Fibroblast of pulmonary artery (primary cell): ENCODE results near the gene IMPDH2.
"Not testable (repeated sequence)": the region's sequence is repeated elsewhere in the genome, so short reads cannot be mapped to it uniquely, and the experiment has no call there.

ENCODE experiments used
- DNase-seq: peaks from one replicate; pipeline ENCODE4 v3.0.0-alpha.2; 2010; ENCODE audit warnings: low read depth
- H3K4me3 ChIP-seq: replicated peaks from 2 replicates; pipeline ENCODE4 v1.5.1; 2011; ENCODE audit warnings: low read depth, mild to moderate bottlenecking, control low read depth, low read length, moderate library complexity
- TF ChIP-seq, protein P1 (sequence below): IDR thresholded peaks from 2 replicates; pipeline ENCODE4 v1.5.1; 2011; ENCODE audit warnings: mild to moderate bottlenecking, control low read depth, low read length, inconsistent platforms; ENCODE audit errors: missing control alignments

Gene IMPDH2

DNA sequence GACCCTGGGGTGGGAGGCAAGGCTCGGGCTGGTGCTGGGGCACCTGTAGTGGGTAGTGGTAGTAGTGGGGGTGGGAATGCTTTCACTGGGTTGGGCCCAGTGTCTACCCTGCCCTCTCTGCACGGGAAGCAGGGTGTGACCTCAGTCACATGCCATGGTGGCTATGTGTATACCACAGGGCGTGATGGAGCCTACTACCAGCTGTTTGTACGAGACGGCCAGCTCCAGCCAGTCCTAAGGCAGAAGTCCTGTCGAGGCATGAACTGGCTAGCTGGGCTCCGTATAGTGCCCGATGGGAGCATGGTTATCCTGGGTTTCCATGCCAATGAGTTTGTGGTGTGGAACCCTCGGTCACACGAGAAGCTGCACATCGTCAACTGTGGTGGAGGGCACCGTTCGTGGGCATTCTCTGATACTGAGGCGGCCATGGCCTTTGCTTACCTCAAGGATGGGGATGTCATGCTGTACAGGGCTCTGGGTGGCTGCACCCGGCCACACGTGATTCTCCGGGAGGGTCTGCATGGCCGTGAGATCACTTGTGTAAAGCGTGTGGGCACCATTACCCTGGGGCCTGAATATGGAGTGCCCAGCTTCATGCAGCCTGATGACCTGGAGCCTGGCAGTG, 16.0 kb downstream of the IMPDH2 start:
- TF ChIP-seq, protein P1, sequence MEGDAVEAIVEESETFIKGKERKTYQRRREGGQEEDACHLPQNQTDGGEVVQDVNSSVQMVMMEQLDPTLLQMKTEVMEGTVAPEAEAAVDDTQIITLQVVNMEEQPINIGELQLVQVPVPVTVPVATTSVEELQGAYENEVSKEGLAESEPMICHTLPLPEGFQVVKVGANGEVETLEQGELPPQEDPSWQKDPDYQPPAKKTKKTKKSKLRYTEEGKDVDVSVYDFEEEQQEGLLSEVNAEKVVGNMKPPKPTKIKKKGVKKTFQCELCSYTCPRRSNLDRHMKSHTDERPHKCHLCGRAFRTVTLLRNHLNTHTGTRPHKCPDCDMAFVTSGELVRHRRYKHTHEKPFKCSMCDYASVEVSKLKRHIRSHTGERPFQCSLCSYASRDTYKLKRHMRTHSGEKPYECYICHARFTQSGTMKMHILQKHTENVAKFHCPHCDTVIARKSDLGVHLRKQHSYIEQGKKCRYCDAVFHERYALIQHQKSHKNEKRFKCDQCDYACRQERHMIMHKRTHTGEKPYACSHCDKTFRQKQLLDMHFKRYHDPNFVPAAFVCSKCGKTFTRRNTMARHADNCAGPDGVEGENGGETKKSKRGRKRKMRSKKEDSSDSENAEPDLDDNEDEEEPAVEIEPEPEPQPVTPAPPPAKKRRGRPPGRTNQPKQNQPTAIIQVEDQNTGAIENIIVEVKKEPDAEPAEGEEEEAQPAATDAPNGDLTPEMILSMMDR, result no peak
- no peak for DNase-seq
- no peak overlapping the region for H3K4me3 ChIP-seq

DNA sequence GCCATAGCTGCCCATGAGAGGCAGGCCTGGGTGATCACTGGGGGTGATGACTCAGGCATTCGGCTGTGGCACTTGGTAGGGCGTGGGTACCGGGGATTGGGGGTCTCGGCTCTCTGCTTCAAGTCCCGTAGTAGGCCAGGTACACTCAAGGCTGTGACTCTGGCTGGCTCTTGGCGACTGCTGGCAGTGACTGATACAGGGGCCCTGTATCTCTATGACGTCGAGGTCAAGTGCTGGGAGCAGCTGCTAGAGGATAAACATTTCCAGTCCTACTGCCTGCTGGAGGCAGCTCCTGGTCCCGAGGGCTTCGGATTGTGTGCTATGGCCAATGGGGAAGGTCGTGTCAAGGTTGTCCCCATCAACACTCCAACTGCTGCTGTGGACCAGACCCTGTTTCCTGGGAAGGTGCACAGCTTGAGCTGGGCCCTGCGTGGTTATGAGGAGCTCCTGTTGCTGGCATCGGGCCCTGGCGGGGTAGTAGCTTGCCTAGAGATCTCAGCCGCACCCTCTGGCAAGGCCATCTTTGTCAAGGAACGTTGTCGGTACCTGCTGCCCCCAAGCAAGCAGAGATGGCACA, 16.7 kb downstream of the IMPDH2 start:
- no peak for DNase-seq
- TF ChIP-seq, protein P1, result no peak
- no peak overlapping the region for H3K4me3 ChIP-seq

DNA sequence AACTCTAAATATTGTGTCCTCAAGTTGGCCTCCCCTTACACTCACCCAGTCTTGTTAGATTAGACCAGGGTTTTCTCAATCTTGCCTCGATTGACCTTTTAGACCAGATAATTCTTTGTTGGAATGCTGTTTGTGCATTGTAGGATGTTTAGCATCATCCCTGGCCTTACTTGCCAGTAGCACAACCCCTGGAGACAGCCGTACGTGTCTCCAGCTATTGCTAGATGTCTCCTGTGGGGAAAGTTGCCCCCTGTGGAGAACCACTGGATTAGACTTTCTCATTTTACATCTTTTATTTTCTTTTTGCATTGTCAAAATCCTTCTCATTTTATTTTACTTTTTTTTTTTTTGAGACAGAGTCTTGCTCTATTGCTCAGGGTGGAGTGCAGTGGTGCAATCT, 19.8 kb downstream of the IMPDH2 start:
- H3K4me3 ChIP-seq, result no peak overlapping the region
- TF ChIP-seq, protein P1, result no peak
- no peak for DNase-seq

DNA sequence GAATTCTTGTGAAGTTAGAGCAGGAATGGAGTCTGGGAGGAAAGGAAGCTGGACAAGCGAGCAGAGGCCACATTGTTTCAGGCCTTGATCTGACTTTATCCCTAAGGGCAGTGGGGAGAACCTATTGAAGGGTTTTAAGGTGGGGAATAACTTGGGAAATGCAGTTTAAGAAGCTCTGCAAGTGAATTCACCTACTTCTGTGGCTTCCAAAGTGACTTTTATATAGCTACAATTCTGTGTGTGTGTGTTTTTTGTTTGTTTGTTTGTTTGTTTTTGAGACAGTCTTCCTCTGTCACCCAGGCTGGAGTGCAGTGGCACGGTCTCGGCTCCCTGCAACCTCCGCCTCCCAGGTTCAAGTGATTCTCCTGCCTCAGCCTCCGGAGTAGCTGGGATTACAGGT, 20.6 kb downstream of the IMPDH2 start:
- H3K4me3 ChIP-seq, result peak overlapping the region; percentile 89
- not testable (repeated sequence) for DNase-seq

DNA sequence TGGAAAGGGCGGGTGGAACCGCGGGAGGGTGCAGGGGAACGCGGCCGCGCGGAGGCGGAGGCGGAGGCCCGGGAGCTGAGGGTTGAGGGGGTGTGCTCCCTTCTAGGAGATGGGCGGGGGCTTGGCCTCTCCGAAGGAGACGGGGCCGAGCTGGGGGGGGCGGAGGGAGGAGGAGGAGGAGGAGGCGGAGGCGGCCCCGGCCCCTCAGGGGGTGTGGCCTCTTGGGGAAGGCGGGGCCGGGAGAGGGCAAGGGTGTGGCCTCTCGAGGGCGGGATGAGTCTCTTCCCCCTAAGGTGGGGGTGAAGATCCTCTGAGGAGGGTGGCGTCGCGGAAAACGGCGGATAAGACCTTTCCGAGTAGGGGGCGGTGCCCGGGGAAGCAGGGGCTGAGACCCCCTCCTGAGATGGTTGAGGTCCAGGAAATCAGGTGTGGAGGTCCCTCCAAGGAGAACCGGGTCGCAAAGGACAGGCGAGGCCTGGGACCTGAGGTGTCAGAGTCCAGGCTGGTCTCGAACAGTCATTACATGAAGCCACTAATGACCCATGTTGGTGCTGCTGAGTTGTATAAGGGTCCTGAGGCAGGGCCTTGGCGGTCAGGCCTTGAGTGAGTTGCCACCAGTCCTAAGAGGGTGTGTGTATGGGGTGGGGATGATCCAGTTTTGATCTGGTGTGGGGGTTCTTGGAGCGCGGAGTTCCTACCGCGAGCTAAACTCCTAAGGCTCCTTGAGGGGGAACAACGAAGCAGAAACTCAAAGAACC, 21.2 kb downstream of the IMPDH2 start:
- TF ChIP-seq, protein P1, result no peak
- peak overlapping the region; percentile 89 for H3K4me3 ChIP-seq
- DNase-seq, result peak; percentile 84

DNA sequence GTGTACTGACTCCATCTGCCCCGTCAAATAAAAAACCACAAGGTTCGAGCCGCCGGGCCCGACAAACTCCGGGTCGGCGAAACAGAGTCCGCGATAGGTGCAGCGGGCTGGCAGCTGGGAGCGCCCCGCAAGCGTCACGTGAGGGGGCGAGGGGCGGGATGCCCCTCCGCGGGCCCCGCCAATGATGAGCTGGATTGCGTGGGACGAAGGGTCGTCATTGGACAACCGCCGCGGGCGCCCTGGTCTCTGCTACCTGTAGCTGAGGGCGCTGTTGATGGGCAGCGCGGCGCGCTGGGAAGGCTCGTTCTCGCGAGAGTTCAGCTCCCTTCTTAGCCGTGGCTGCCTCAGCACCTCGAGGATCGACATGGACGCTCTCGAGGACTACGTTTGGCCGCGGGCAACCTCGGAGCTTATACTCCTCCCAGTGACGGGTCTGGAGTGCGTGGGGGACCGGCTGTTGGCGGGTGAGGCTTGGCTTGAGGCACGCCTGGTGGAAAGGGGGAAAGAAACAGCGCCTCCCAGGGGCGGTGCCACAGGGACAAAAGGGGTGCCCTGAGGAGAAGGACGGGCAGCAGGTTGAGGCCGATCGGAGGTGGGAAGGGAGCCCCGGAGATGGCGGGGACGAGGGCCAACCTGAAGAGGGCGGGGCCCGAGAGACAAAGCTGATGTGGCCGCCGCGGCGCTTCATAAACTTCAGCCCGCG, 22.0 kb downstream of the IMPDH2 start, which contains the start of gene WDR6:
WDR6 (plus strand) TSS at position 324 of the 703 bp plus-strand sequence; CDS start at position 365, 41 bp downstream.
- peak within 1 kb of the TSS; percentile 89 for H3K4me3 ChIP-seq
- DNase-seq, result peak; percentile 99
- TF ChIP-seq, protein P1, result peak; percentile 30
